HEK293T (cell line): ENCODE measurements around the gene SMTN.

ENCODE experiments used
- ARNT ChIP-seq: fragments of 450-650 bp; IDR thresholded peaks from 2 replicates; pipeline ENCODE4 v1.6.1; 2017; ENCODE audit warnings: mild to moderate bottlenecking
- BHLHE40 ChIP-seq: fragments of 450-650 bp; IDR thresholded peaks from 2 replicates; pipeline ENCODE4 v1.6.1; 2016; ENCODE audit warnings: mild to moderate bottlenecking, moderate library complexity, borderline replicate concordance
- ELF4 ChIP-seq: fragments of 450-650 bp; IDR thresholded peaks from 2 replicates; pipeline ENCODE4 v1.6.1; 2017; ENCODE audit warnings: antibody characterized with exemption
- FOXA1 ChIP-seq: fragments of 450-650 bp; IDR thresholded peaks from 2 replicates; pipeline ENCODE4 v1.6.1; 2016; ENCODE audit warnings: mild to moderate bottlenecking
- FOXK2 ChIP-seq: fragments of 450-650 bp; IDR thresholded peaks from 2 replicates; pipeline ENCODE4 v1.6.1; 2016; ENCODE audit warnings: mild to moderate bottlenecking
- FOXM1 ChIP-seq: fragments of 450-650 bp; IDR thresholded peaks from 2 replicates; pipeline ENCODE4 v1.6.1; 2017; ENCODE audit warnings: mild to moderate bottlenecking, borderline replicate concordance
- L3MBTL2 ChIP-seq: fragments of 450-650 bp; conservative IDR thresholded peaks from 2 replicates; pipeline ENCODE4 v1.6.1; 2016; ENCODE audit warnings: mild to moderate bottlenecking
- LEF1 ChIP-seq: fragments of 450-650 bp; IDR thresholded peaks from 2 replicates; pipeline ENCODE4 v1.6.1; 2017; ENCODE audit warnings: mild to moderate bottlenecking, borderline replicate concordance
- NFRKB ChIP-seq: fragments of 450-650 bp; IDR thresholded peaks from 2 replicates; pipeline ENCODE4 v1.6.1; 2016; ENCODE audit warnings: mild to moderate bottlenecking, moderate library complexity
- PKNOX1 ChIP-seq: fragments of 450-650 bp; IDR thresholded peaks from 2 replicates; pipeline ENCODE4 v1.6.1; 2016
- SP1 ChIP-seq: fragments of 450-650 bp; IDR thresholded peaks from 2 replicates; pipeline ENCODE4 v1.6.1; 2017
- SUZ12 ChIP-seq: fragments of 450-650 bp; IDR thresholded peaks from 2 replicates; pipeline ENCODE4 v1.6.1; 2016; ENCODE audit warnings: mild to moderate bottlenecking
- TARDBP ChIP-seq: fragments of 450-650 bp; IDR thresholded peaks from 2 replicates; pipeline ENCODE4 v1.6.1; 2016
- ZNF384 ChIP-seq: fragments of 450-650 bp; IDR thresholded peaks from 2 replicates; pipeline ENCODE4 v1.6.1; 2016

- TF ChIP-seq FOXA1 (no peak), L3MBTL2 (no peak), SUZ12 (no peak), ELF4 (no peak), PKNOX1 (no peak), FOXK2 (no peak), NFRKB (no peak), ARNT (no peak), SP1 (no peak), TARDBP (no peak), FOXM1 (no peak), BHLHE40 (no peak), LEF1 (no peak), ZNF384 (no peak)
These were observed 62.4 kb downstream of the SMTN start for GRCh38 chr22:31143537-31143936.
